ENCODE measurements around the gene COQ5. TPM values are rescaled to one million over a fixed set of nuclear protein-coding genes. Genes with fewer than 3 reads are reported as not detected.

The COQ5 gene
- total RNA-seq = 10 to 100 TPM; 14.9 to 18.7 (median 18.0) TPM

DNA sequence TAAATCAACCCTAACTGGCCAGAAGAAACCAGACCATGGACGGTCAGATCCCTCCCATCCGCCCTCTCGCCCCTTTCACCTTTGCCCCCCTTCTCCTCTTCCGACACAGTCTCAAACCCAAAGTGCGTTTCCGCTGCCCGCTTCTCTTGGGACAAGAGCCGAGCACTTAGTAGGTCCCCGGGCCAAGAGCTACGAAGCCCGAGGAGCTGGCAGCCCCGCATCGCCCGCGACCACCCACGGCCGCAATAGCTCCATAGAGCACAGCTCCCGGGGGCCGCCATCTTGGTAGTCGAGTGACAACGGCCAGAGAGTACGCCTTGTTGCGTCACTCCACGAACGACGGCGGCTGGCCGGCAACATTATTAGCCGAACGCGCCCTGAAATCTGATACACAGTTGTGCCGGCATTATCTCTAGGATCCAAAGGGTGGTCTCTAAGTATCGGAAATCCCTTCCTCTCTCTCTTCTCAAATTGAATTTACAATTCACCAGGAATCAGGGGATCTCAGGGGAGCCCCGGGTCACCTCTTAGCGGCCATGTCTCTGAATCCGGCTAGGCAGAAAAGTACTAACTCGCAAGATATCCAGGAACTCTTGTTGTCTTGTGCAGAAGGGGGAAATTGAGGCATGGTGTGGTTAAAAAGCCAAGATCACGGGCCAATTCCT, at the start of gene COQ5:
Gene COQ5, minus strand, starts transcription at position 298 of the 665 bp plus-strand sequence. Its CDS starts 17 bp downstream, at position 281.
- DNase-seq (ENCODE audit: low spot score in 2 of 2) = peak; percentile 94 to 97
- Histone ChIP-seq H3K36me3 (no peaks in the 10 kb centered on the region), H3K4me1 (peaks cover 24% of the 10 kb centered on the region), H3K9me3 (no peaks in the 10 kb centered on the region), H3K27me3 (no peaks in the 10 kb centered on the region), H3K27ac (peak within 1 kb of the TSS; percentile 92), H3K4me3 (peak within 1 kb of the TSS; percentile 85)
- WGBS = under 1% methylated on average over 35 of the region's 38 CpGs
- TF ChIP-seq POLR2A (IDR thresholded peaks at IDR 0.05) (peak in 1 of 2 donors; percentile 51), POLR2AphosphoS5 (IDR thresholded peaks at IDR 0.05) (peak; percentile 52 to 90 (median 61)), EP300 (IDR thresholded peaks at IDR 0.05) (no peak)
- TF ChIP-seq, protein P1, sequence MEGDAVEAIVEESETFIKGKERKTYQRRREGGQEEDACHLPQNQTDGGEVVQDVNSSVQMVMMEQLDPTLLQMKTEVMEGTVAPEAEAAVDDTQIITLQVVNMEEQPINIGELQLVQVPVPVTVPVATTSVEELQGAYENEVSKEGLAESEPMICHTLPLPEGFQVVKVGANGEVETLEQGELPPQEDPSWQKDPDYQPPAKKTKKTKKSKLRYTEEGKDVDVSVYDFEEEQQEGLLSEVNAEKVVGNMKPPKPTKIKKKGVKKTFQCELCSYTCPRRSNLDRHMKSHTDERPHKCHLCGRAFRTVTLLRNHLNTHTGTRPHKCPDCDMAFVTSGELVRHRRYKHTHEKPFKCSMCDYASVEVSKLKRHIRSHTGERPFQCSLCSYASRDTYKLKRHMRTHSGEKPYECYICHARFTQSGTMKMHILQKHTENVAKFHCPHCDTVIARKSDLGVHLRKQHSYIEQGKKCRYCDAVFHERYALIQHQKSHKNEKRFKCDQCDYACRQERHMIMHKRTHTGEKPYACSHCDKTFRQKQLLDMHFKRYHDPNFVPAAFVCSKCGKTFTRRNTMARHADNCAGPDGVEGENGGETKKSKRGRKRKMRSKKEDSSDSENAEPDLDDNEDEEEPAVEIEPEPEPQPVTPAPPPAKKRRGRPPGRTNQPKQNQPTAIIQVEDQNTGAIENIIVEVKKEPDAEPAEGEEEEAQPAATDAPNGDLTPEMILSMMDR (IDR thresholded peaks at IDR 0.05) = no peak

- H3K27ac ChIP-seq = no peak overlapping the region
- WGBS = 89% methylated on average over 2 of the region's 2 CpGs
- H3K4me3 ChIP-seq = no peak overlapping the region
- no peaks in the 10 kb centered on the region for H3K9me3 ChIP-seq
- no peak for DNase-seq (ENCODE audit: low spot score in 2 of 2)
- H3K4me1 ChIP-seq = peaks cover 5% of the 10 kb centered on the region
- H3K27me3 ChIP-seq = no peaks in the 10 kb centered on the region
- H3K36me3 ChIP-seq = peaks cover 98% of the 10 kb centered on the region
- TF ChIP-seq EP300 (IDR thresholded peaks at IDR 0.05) (no peak), POLR2A (IDR thresholded peaks at IDR 0.05) (no peak), POLR2AphosphoS5 (IDR thresholded peaks at IDR 0.05) (no peak)
These were observed 45.1 kb upstream of the COQ5 start for GRCh38 chr12:120574106-120574505.

DNA sequence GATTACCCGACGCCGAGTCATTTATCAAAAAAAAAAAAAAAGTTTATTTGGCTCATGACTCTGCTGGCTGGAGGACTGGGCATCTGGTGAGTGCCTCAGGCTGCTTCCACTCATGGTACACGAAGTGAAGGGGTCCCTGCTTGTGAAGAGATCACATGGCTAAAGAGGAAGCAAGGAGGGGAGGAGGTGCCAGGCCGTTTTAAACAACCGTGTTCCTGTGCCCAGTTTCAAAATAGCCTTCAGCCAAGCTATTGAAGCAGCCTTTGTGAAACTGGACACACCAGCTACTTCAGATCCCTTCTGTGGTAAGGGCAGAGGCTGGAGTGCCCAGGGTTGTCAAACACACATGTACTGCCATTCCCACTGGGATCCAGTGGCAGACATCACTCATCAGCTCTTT, 44.6 kb upstream of the COQ5 start:
- H3K4me3 ChIP-seq = no peak overlapping the region
- H3K36me3 ChIP-seq = peaks cover 98% of the 10 kb centered on the region
- DNase-seq (ENCODE audit: low spot score in 2 of 2) = no peak
- no peak overlapping the region for H3K27ac ChIP-seq
- H3K4me1 ChIP-seq = peaks cover 5% of the 10 kb centered on the region
- no peaks in the 10 kb centered on the region for H3K27me3 ChIP-seq
- 80% methylated on average over 6 of the region's 6 CpGs for WGBS
- H3K9me3 ChIP-seq = no peaks in the 10 kb centered on the region
- TF ChIP-seq, protein P1 (IDR thresholded peaks at IDR 0.05) = no peak
- no peak for TF ChIP-seq POLR2A (IDR thresholded peaks at IDR 0.05)
- no peak for TF ChIP-seq EP300 (IDR thresholded peaks at IDR 0.05)
- no peak for TF ChIP-seq POLR2AphosphoS5 (IDR thresholded peaks at IDR 0.05)

GRCh38 chr12:120571299-120571698, 42.3 kb upstream of the COQ5 start:
- TF ChIP-seq, protein P1 (IDR thresholded peaks at IDR 0.05) = no peak
- TF ChIP-seq POLR2AphosphoS5 (IDR thresholded peaks at IDR 0.05) (no peak), EP300 (IDR thresholded peaks at IDR 0.05) (no peak), POLR2A (IDR thresholded peaks at IDR 0.05) (no peak)
- no peaks in the 10 kb centered on the region for H3K27me3 ChIP-seq
- WGBS = 83% methylated on average over 5 of the region's 5 CpGs
- no peak overlapping the region for H3K4me3 ChIP-seq
- peaks cover 5% of the 10 kb centered on the region for H3K4me1 ChIP-seq
- no peaks in the 10 kb centered on the region for H3K9me3 ChIP-seq
- H3K27ac ChIP-seq = no peak overlapping the region
- DNase-seq (ENCODE audit: low spot score in 2 of 2) = no peak
- peaks cover 98% of the 10 kb centered on the region for H3K36me3 ChIP-seq

- 98% methylated on average over 11 of the region's 11 CpGs for WGBS
- H3K4me3 ChIP-seq = no peak overlapping the region
- H3K9me3 ChIP-seq = no peaks in the 10 kb centered on the region
- no peaks in the 10 kb centered on the region for H3K27me3 ChIP-seq
- peak in 1 of 2 donors; percentile 49 for DNase-seq (ENCODE audit: low spot score in 2 of 2)
- peaks cover 91% of the 10 kb centered on the region for H3K36me3 ChIP-seq
- H3K4me1 ChIP-seq = no peaks in the 10 kb centered on the region
- TF ChIP-seq POLR2AphosphoS5 (IDR thresholded peaks at IDR 0.05) = no peak
- no peak for TF ChIP-seq POLR2A (IDR thresholded peaks at IDR 0.05)
- no peak for TF ChIP-seq EP300 (IDR thresholded peaks at IDR 0.05)
- TF ChIP-seq, protein P1 (IDR thresholded peaks at IDR 0.05) = no peak
- H3K27ac ChIP-seq = no peak overlapping the region
These were observed 34.5 kb upstream of the COQ5 start for GRCh38 chr12:120563495-120563894.

Measured in suprapubic skin (tissue), 4 donors.